ENCODE results near the gene SIPA1L3.
A peak's percentile ranks its signal among the peaks of the same experiment; 100 is the strongest.
"Not testable (repeated sequence)": the region's sequence is repeated elsewhere in the genome, so short reads cannot be mapped to it uniquely, and the experiment has no call there.

SIPA1L3 gene, protein sequence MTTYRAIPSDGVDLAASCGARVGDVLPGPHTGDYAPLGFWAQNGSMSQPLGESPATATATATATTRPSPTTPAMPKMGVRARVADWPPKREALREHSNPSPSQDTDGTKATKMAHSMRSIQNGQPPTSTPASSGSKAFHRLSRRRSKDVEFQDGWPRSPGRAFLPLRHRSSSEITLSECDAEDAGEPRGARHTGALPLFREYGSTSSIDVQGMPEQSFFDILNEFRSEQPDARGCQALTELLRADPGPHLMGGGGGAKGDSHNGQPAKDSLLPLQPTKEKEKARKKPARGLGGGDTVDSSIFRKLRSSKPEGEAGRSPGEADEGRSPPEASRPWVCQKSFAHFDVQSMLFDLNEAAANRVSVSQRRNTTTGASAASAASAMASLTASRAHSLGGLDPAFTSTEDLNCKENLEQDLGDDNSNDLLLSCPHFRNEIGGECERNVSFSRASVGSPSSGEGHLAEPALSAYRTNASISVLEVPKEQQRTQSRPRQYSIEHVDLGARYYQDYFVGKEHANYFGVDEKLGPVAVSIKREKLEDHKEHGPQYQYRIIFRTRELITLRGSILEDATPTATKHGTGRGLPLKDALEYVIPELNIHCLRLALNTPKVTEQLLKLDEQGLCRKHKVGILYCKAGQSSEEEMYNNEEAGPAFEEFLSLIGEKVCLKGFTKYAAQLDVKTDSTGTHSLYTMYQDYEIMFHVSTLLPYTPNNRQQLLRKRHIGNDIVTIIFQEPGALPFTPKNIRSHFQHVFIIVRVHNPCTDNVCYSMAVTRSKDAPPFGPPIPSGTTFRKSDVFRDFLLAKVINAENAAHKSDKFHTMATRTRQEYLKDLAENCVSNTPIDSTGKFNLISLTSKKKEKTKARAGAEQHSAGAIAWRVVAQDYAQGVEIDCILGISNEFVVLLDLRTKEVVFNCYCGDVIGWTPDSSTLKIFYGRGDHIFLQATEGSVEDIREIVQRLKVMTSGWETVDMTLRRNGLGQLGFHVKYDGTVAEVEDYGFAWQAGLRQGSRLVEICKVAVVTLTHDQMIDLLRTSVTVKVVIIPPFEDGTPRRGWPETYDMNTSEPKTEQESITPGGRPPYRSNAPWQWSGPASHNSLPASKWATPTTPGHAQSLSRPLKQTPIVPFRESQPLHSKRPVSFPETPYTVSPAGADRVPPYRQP (N-terminal part only)

DNA sequence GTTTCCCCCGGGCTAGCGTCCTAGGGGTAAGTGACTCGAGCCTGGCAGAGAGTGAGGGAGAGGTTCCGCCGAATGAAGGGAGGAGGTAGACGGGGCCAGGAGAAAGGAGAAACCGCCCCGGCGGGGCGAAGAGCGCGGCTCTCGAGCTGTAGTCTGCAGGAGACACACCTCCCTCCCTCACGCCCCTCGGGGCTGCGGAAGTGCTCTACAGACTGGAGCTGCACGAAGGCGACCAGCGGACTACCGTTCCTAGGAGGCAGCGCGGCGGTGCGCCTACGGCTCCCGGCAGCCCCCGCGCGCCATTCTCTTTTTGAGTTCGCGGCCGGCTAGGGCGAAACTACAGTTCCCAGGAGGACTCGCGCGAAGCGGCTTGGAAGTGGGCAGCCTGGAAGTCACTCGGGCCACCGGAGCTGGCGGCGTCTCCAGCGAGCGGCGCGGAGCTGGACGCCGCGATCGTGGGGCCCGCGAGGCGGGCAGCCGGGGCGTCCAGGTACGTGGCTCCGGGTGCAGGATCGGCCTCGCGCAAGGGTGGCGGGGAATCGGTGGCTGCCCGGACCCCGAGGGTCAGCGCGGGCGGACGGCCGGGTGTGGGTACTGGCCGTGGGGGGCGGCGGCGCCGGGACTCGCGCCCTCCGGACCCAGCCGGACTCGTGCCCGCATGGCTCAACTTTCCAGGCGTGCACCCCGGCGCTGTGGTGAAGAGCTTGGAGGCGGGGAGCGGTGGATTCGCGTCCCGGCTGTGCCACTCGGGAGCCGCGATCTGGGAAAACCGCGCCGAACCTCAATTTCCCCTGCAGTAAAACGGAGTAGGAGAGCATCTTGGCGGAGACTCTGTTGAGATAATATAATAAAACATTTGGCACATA lies at the start of gene SIPA1L3:
Gene SIPA1L3, plus strand, starts transcription at position 340 of the 866 bp plus-strand sequence. CDS start 174,358 bp downstream, outside the sequence.
- DNase-seq, result peak; percentile 96

- DNase-seq, result no peak
Observed at GRCh38 chr19:37864501-37864900, 42.5 kb upstream of the SIPA1L3 start.

DNA sequence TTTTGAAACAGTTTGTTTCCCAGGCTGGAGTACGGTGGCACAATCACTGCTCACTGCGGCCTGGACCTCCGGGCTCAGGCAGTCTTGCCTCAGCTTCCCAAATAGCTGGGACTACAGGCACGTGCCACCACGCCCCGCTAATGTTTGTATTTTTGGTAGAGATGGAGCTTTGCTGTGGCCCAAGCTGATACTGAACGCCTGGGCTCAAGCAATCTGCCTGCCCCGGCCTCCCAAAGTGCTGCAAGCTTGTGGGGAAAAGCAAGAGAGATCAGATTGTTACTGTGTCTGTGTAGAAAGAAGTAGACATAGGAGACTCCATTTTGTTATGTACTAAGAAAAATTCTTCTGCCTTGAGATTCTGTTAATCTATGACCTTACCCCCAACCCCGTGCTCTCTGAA lies 41.1 kb upstream of the SIPA1L3 start:
- not testable (repeated sequence) for DNase-seq

- no peak for DNase-seq
Observed at GRCh38 chr19:37867831-37868230, 39.2 kb upstream of the SIPA1L3 start.

DNA sequence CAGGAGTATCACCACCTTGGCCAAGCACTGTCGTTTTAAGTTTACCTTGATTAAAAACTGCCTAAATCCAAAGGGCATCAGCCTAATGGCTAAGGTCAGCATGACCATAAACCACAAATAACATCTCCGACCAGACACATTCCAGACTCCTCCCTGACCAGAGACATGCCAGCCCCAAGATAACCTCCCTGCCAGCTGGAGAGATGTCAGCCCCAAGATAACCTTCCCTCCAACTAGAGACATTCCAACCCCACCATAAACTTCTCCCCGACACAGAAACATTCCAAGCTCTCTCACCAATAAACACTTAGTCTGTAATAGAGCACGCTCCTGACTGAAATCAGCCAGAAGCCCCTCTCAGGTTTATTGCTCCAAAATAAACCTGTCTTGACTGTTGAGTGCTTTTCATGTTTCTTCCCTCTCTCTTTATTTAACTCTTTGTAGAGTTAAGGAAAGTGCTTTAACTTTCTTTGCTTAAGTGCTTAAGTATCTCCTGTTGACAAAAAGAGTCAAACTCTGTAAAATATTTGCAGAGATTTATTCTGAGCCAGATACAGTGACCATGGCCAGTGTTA lies 37.2 kb upstream of the SIPA1L3 start:
- no peak for DNase-seq

DNA sequence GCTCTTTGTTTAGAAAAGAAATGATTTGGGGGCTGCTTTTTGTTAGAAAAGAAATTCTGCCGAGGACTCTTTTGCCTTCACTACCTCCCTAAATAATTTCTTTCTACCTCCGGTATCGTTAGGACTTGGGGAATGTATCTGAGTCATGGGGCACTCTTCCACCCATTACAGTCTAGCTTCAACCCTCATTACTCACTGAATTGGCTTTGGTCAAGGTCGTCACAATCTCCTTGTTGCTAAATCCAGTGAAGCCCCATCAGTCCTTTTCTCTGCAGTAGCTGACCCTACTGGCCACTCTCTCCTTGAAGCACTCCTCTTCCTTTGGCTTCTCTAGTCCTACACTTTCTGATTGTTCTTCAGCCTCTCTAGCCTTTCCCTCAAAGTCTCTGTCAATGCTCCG lies 34.6 kb upstream of the SIPA1L3 start:
- no peak for DNase-seq

DNA sequence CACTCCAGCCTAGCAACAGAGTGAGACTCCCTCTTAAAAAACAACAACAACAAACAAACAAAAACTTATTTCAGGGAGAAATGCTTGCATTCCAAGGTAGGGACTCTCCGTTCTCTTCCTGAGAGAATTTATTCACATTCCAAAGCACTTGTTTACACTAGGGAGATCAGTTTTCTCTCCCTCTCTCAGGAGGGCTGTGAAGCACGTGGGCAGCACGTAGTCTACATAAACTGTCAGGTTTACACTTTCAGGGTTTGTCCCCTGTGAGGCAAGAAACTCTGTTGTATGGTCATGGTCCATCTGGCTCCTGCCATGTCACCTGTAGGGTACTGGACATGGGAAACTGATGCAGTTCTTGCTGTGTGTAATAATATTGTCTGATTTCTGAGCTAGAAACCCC lies 32.2 kb upstream of the SIPA1L3 start:
- DNase-seq, result no peak

DNA sequence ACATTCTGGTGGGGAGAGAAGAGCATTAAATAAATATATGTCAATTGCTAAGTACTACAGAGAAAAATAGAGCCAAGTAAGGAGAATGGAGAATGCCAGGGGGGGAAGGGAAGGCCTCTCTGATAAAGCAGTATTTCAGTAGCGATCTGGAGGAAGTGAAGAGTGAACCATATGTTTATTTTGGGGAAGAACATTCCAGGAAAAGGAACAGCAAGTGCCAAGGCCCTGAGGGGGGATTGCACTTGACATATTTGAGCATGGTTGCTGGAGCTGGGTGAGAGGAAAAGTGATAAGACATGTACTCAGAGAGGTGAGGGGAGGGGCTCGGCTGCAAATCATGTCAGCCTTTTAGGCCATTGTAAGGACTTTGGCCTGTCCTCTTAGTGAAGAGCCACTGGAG lies 31.0 kb upstream of the SIPA1L3 start:
- DNase-seq, result no peak

- no peak for DNase-seq
Observed at GRCh38 chr19:37877147-37877546, 29.9 kb upstream of the SIPA1L3 start.

DNA sequence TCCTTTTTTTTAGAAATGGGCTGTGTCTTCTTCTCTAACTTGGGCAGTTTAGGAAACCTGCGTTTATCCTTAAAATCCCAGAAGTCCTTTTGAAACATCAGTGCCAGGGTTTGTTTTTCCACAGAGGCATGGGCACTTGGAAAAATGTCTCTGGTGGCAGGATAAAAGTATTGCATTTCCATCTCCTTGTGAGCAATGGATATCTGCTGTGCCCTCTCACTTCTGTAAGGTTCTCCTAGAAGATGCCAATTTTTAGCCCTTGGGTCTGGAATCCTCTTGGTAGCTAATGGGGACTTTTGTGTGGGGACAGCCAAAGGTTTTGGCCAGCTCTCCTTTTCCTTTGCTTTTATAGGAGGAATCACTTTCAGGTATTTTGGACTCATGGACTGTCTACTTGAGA lies 21.6 kb upstream of the SIPA1L3 start:
- no peak for DNase-seq

DNA sequence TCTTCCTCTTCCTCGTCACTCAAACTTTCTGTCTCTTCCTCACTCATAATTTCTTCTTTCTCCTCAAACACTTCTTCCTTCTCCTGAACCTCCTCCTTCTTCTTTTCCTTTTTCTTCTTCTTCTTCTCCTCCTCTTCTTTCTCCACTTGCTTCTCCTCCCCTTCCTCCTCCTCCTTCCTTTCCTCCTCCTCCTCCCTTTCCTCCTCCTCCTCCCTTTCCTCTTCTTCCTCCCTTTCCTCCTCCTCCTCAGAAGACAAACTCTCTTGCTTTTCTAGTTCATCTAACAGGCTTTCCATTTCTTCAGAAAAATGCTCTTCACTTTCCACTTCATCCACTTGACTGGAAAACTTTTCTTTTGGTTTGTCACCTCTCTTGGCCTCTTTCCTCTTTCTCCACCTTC lies 20.4 kb upstream of the SIPA1L3 start:
- no peak for DNase-seq

DNA sequence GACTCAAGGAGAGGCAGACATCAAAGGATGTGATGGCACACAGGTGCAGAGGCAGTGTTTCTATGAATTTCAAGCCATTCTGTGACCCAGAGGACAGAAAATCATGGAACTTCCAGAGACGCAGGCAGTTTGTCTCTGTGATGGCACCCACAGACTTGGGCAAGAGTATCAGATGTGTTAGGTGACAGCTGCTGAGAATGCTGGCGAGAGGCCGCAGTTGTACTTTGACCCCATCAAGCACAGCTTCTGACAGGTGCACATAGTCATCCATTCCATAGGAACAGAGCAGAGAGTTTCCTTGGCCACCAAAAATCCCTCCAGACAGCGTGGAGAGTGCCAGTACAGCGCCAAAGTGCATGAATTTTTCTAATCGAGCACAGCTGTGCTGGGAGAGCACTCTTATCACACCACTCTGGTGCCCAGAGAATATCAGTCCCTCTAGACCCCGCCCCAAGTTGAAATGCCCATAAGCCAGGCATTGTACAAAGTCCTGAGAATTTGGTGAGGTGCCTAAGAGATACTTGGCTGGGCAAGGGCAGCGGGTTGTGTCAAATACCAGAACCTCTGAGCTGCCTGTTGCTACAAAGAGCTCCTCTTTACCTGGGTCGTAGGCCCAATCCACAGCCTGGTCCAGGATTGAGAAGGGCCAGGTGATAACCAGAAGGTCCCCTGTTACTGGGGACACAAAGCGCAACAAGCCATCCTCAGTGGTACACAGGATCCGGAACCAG lies 13.0 kb upstream of the SIPA1L3 start:
- no peak for DNase-seq

GRCh38 chr19:37896180-37896579 lies 10.8 kb upstream of the SIPA1L3 start:
- DNase-seq, result no peak

GRCh38 chr19:37899453-37899852 lies 7.6 kb upstream of the SIPA1L3 start:
- no peak for DNase-seq

DNA sequence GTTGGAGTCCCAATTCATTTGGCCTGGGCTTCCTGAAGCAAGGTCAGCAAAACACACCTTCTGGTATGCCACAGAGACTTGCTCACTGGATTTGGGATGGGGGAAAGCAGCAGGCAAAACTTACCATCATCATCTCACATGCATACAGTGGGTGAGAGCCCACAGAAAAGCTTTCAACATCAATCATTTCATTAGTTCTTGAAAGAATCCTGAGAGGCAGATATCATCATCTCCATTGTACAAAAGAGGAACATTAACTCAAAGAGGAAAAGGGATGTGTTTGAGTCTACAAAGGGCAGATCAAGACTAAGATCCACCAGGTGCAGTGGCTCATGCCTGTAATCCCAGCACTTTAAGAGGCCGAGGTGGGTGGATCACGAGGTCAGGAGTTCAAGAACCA lies 7.0 kb upstream of the SIPA1L3 start:
- DNase-seq, result no peak

GRCh38 chr19:37902668-37903067 lies 4.3 kb upstream of the SIPA1L3 start:
- peak; percentile 81 for DNase-seq

- DNase-seq, result no peak
Observed at GRCh38 chr19:37903096-37903495, 3.9 kb upstream of the SIPA1L3 start.

DNA sequence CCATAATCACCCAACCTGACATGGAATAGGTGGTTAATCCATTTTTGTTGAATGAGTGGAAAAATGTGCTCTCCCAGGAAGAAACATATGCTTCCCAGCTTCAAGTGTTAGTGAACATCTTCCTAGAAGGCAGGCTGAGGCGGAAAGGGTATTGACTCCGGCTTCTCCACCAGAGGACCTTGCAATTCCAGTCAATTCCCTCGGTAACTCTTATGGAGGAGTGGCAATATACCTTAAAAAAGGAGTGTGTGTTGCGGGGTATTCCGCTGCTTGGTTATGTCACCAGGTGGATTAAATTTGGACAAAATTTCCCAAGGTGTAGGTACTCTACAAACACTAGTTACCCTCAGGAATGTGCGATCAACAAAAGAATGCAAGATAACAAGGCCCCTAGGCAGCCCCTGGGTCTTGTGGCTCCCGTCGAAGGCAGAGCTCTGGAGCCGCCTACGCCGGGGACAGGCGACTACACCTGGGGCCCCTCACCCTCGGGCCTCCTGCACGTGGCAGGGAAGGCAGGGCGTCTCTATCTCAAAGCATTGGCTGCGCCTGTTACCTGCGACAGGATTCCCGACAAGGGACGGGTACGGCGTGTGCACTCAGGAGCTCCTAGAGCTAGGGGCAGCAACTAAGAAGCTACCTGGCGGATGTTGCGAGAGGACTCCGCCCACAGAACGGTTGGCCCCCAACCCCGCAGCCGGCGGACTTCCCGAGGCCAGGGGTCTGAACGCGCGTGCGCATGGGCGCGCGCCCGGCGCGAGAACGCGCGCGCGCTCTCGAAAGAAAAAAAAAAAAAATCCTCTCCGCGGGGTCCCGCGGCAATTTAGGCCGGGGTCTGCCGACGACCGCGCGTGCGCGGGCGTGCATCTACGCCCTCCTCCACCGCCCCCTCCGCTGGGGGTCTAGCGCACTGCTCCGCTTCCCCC lies 801 bp upstream of the SIPA1L3 start, which contains the start of gene WDR87:
Gene WDR87, minus strand, starts transcription at position 649 of the 923 bp plus-strand sequence. CDS start 8,355 bp downstream, outside the sequence.
- peak; percentile 53 for DNase-seq

GRCh38 chr19:37907735-37908455 lies 887 bp downstream of the SIPA1L3 start:
- no peak for DNase-seq
